Measurements from ENCODE around the gene ZCWPW2.

Gene ZCWPW2

GRCh38 chr3:28449398-28449797 lies 100.9 kb downstream of the ZCWPW2 start:
- no peak overlapping the region for H3K4me3 ChIP-seq (replicated peaks; ENCODE audit: low read depth, low read length)
- TF ChIP-seq CTCF (IDR thresholded peaks at IDR 0.05; ENCODE audit: low read depth, low read length, missing control alignments) = no peak
- DNase-seq (ENCODE audit: extremely low read depth, low read depth) = no peak

GRCh38 chr3:28462866-28463265 lies 114.3 kb downstream of the ZCWPW2 start:
- TF ChIP-seq CTCF (IDR thresholded peaks at IDR 0.05; ENCODE audit: low read depth, low read length, missing control alignments) = no peak
- no peak for DNase-seq (ENCODE audit: extremely low read depth, low read depth)
- no peak overlapping the region for H3K4me3 ChIP-seq (replicated peaks; ENCODE audit: low read depth, low read length)

- DNase-seq (ENCODE audit: extremely low read depth, low read depth) = no peak
- no peak for TF ChIP-seq CTCF (IDR thresholded peaks at IDR 0.05; ENCODE audit: low read depth, low read length, missing control alignments)
- no peak overlapping the region for H3K4me3 ChIP-seq (replicated peaks; ENCODE audit: low read depth, low read length)
These were observed 118.9 kb downstream of the ZCWPW2 start for GRCh38 chr3:28467414-28467813.

- H3K4me3 ChIP-seq (replicated peaks; ENCODE audit: low read depth, low read length) = no peak overlapping the region
- peak; percentile 5 for DNase-seq (ENCODE audit: extremely low read depth, low read depth)
- TF ChIP-seq CTCF (IDR thresholded peaks at IDR 0.05; ENCODE audit: low read depth, low read length, missing control alignments) = peak; percentile 42
These were observed 127.7 kb downstream of the ZCWPW2 start for GRCh38 chr3:28476194-28476593.

GRCh38 chr3:28476764-28477163 lies 128.2 kb downstream of the ZCWPW2 start:
- H3K4me3 ChIP-seq (replicated peaks; ENCODE audit: low read depth, low read length) = no peak overlapping the region
- no peak for TF ChIP-seq CTCF (IDR thresholded peaks at IDR 0.05; ENCODE audit: low read depth, low read length, missing control alignments)
- no peak for DNase-seq (ENCODE audit: extremely low read depth, low read depth)

- TF ChIP-seq CTCF (IDR thresholded peaks at IDR 0.05; ENCODE audit: low read depth, low read length, missing control alignments) = no peak
- H3K4me3 ChIP-seq (replicated peaks; ENCODE audit: low read depth, low read length) = no peak overlapping the region
- no peak for DNase-seq (ENCODE audit: extremely low read depth, low read depth)
These were observed 136.6 kb downstream of the ZCWPW2 start for GRCh38 chr3:28485164-28485563.

- DNase-seq (ENCODE audit: extremely low read depth, low read depth) = no peak
- H3K4me3 ChIP-seq (replicated peaks; ENCODE audit: low read depth, low read length) = no peak overlapping the region
- TF ChIP-seq CTCF (IDR thresholded peaks at IDR 0.05; ENCODE audit: low read depth, low read length, missing control alignments) = no peak
These were observed 146.8 kb downstream of the ZCWPW2 start for GRCh38 chr3:28495301-28495700.
